ENCODE results near the gene PEMT. TPM values are rescaled to one million over a fixed set of nuclear protein-coding genes. Genes with fewer than 3 reads are reported as not detected.
"Not testable (repeated sequence)": the region's sequence is repeated elsewhere in the genome, so short reads cannot be mapped to it uniquely, and the experiment has no call there.

The PEMT gene, protein sequence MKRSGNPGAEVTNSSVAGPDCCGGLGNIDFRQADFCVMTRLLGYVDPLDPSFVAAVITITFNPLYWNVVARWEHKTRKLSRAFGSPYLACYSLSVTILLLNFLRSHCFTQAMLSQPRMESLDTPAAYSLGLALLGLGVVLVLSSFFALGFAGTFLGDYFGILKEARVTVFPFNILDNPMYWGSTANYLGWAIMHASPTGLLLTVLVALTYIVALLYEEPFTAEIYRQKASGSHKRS
- total RNA-seq (2014; rRNA removed; shearing (Covaris generic); ENCODE audit: low replicate concordance): 62.7 and 69.8 TPM in 2 replicates

DNA sequence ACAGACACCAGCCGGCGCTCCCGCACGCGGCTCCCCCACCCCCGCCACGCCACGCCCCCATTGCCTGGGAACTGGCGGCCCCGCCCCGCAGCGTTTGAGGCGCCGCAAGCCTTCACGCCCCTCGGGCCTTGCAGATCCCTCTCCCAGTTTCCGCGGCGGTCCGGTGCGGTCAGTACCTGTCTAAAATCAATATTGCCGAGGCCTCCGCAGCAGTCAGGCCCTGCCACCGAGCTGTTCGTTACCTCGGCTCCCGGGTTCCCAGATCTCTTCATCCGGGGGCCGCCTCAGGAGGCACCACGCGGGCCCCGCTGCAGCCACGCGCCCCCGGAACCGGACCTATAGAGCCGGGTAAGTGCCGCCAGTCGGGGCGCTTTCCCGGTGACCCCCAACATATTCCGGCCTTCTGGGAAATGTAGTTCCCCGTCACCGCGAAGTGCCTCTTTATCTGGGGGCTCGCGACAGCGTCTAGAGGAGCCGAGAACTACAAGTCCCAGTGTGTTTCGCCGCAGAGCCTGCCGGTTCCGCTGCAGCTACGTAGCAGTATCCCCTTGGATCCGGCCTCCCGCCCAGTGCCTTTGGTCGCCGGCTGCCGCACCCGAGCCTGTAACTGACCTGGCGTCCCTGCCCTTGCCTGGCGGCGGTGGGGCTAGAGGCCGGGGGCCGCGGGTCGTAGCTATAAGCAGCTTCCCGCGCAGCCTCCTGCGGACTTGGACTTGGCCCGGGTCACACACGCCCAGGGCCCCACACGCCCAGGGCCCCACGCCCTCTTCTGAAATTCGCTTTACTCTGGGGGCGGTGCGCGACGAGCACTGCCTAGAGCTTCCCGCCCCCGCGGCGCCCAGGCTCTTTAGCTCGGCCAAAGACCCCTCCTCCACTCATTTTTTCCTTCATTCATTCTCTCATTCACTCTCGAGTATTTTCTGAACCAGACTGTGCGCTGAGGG is at the start of gene PEMT:
Gene PEMT (minus strand): TSS at position 354 of the 944 bp plus-strand sequence. CDS start 82 bp downstream, at position 272.
- Histone ChIP-seq H3K27ac (ENCODE audit: low read length) (peak within 1 kb of the TSS; percentile 62), H3K36me3 (ENCODE audit: insufficient read depth, low read length) (no peaks in the 10 kb centered on the region), H4K20me1 (ENCODE audit: insufficient read depth, low read depth, low read length) (no peaks in the 10 kb centered on the region), H3K79me2 (ENCODE audit: low read length) (peaks cover 53% of the 10 kb centered on the region), H3K4me2 (ENCODE audit: low read depth, low read length, poor library complexity, severe bottlenecking) (peak within 1 kb of the TSS; percentile 94), H3K4me1 (ENCODE audit: low read length) (peaks cover 22% of the 10 kb centered on the region), H3K27me3 (ENCODE audit: low read length) (no peaks in the 10 kb centered on the region), H2AFZ (ENCODE audit: low read length) (peak within 1 kb of the TSS; percentile 87; the same call in 1 of the 2 replicates), H3K9me2 (replicated peaks; ENCODE audit: insufficient read depth, low read length) (no peaks in the 10 kb centered on the region), H3K9me3 (ENCODE audit: low read length) (no peaks in the 10 kb centered on the region), H3K4me3 (ENCODE audit: low read length) (peak within 1 kb of the TSS; percentile 89), H3K9ac (ENCODE audit: low read length) (peak within 1 kb of the TSS; percentile 92)
- peak; percentile 99 for DNase-seq

DNA sequence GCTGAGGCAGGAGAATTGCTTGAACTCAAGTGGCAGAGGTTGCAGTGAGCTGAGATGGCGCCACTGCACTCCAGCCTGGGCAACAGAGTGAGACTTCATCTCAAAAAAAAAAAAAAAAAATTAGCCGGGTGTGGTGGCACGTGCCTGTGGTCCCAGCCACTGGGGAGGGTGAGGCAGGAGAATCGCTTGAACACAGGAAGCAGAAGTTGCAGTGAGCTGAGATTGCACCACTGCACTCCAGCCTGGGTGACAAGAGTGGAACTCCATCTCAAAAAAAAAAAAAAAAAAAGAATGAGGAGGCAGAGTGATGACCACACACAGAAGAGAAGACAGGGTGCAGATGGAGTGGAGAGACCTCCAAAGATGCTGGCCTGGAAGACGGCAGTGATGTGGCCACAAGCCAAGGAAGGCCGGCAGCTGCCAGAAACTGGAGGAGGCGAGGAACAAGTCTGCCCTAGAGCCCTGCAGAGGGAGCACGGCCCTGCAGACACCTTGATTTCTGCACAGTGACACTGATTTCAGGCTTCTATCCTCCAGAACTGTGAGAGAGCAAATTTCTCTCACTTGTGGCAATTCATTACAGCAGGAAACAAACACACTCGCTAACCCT is 48.3 kb upstream of the PEMT start:
- not testable (repeated sequence) for H3K27me3 ChIP-seq (ENCODE audit: low read length); DNase-seq; H3K9ac ChIP-seq (ENCODE audit: low read length); H3K27ac ChIP-seq (ENCODE audit: low read length); H3K4me2 ChIP-seq (ENCODE audit: low read depth, low read length, poor library complexity, severe bottlenecking); H3K9me2 ChIP-seq (replicated peaks; ENCODE audit: insufficient read depth, low read length); H3K4me3 ChIP-seq (ENCODE audit: low read length); H2AFZ ChIP-seq (ENCODE audit: low read length); H3K4me1 ChIP-seq (ENCODE audit: low read length); H4K20me1 ChIP-seq (ENCODE audit: insufficient read depth, low read depth, low read length); H3K79me2 ChIP-seq (ENCODE audit: low read length); H3K9me3 ChIP-seq (ENCODE audit: low read length); H3K36me3 ChIP-seq (ENCODE audit: insufficient read depth, low read length)

DNA sequence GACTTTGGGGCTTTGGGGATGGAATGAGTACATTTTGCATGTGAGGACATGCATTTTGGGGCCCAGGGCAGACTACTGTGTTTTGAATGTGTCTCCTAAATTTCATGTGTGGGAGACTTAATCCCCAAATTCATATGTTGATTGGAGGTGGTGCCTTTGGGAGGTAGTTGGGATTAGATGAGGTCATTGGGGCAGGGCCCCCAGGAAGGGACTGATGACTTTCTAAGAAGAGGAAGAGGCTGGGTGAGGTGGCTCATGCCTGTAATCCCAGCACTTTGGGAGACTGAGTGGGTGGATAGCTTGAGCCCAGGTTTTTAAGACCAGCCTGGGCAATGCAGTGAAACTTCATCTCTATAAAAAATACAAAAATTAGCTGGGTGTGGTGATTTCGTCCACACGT is 47.0 kb upstream of the PEMT start:
- Histone ChIP-seq H3K27ac (ENCODE audit: low read length) (no peak overlapping the region), H3K9ac (ENCODE audit: low read length) (no peak overlapping the region), H3K4me1 (ENCODE audit: low read length) (no peaks in the 10 kb centered on the region), H2AFZ (ENCODE audit: low read length) (no peak overlapping the region), H4K20me1 (ENCODE audit: insufficient read depth, low read depth, low read length) (no peaks in the 10 kb centered on the region), H3K79me2 (ENCODE audit: low read length) (no peaks in the 10 kb centered on the region), H3K9me2 (replicated peaks; ENCODE audit: insufficient read depth, low read length) (no peaks in the 10 kb centered on the region), H3K27me3 (ENCODE audit: low read length) (no peaks in the 10 kb centered on the region), H3K9me3 (ENCODE audit: low read length) (no peaks in the 10 kb centered on the region; the same call in 1 of the 2 replicates), H3K4me3 (ENCODE audit: low read length) (no peak overlapping the region), H3K4me2 (ENCODE audit: low read depth, low read length, poor library complexity, severe bottlenecking) (no peak overlapping the region), H3K36me3 (ENCODE audit: insufficient read depth, low read length) (no peaks in the 10 kb centered on the region)
- no peak for DNase-seq

DNA sequence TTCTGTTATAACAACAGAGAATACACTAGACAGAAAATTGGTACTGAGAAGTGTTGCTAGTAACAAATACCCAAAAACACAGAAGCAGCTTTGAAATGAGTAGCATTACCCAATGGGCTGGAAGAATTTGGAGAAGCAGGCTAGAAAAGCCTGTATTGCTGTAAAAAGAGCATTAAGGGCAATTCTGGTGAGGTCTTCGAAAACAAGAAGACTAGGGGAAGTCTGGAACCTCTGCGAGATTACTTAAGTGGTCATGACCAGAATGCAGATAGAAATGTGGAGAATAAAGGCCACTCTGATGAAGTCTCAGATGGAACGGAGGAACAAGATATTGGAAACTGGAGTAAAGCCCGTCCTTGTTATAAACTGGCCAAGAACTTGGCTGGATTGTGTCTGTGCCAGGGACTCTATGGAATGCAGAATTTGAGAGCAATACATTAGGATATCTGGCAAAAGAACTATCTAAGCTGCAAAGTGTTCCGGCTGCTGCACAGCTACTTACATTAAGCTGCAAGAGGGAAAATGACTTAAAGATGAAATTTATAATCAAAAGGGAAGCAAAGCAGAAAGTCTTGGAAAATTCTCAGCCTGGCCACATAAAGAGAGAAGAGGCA is 44.9 kb upstream of the PEMT start:
- H2AFZ ChIP-seq (ENCODE audit: low read length): no peak overlapping the region
- H3K27ac ChIP-seq (ENCODE audit: low read length): no peak overlapping the region
- H3K4me3 ChIP-seq (ENCODE audit: low read length): no peak overlapping the region
- no peaks in the 10 kb centered on the region for H3K4me1 ChIP-seq (ENCODE audit: low read length)
- no peaks in the 10 kb centered on the region for H3K9me2 ChIP-seq (replicated peaks; ENCODE audit: insufficient read depth, low read length)
- no peaks in the 10 kb centered on the region for H3K27me3 ChIP-seq (ENCODE audit: low read length)
- no peak overlapping the region for H3K9ac ChIP-seq (ENCODE audit: low read length)
- no peak overlapping the region for H3K4me2 ChIP-seq (ENCODE audit: low read depth, low read length, poor library complexity, severe bottlenecking)
- H4K20me1 ChIP-seq (ENCODE audit: insufficient read depth, low read depth, low read length): no peaks in the 10 kb centered on the region
- H3K36me3 ChIP-seq (ENCODE audit: insufficient read depth, low read length): no peaks in the 10 kb centered on the region
- peaks cover 3% of the 10 kb centered on the region; the same call in 1 of the 2 replicates for H3K9me3 ChIP-seq (ENCODE audit: low read length)
- no peaks in the 10 kb centered on the region for H3K79me2 ChIP-seq (ENCODE audit: low read length)
- DNase-seq: no peak

DNA sequence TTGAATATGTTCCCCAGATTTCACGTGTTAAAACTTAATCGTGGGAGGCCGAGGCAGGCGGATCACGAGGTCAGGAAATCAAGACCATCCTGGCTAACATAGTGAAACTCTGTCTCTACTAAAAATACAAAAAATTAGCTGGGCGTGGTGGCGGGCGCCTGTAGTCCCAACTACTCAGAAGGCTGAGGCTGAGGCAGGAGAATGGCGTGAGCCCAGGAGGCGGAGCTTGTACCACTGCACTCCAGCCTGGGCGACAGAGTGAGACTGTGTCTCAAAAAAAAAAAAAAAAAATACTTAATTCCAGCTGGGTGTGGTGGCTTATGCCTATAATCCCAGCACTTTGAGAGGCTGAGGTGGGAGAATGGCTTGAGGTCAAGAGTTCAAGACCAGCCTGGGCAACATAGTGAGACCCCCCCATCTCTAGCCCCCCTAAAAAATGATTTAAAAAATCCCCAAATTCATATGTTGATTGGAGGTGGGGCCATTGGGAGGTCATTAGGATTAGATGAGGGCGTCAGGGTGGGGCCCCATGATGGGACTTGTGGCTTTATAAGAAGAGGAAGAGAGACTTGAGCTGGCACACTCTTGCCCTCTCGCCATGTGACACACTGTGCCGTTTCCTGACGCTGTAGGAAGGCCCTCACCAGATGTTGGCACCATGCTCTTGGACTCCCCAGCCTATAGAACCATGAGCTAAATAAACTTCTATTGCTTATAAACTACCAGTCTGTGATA is 44.2 kb upstream of the PEMT start:
- not testable (repeated sequence) for H3K4me2 ChIP-seq (ENCODE audit: low read depth, low read length, poor library complexity, severe bottlenecking); H3K9me2 ChIP-seq (replicated peaks; ENCODE audit: insufficient read depth, low read length); DNase-seq; H3K4me1 ChIP-seq (ENCODE audit: low read length); H3K27me3 ChIP-seq (ENCODE audit: low read length); H4K20me1 ChIP-seq (ENCODE audit: insufficient read depth, low read depth, low read length); H3K9me3 ChIP-seq (ENCODE audit: low read length); H2AFZ ChIP-seq (ENCODE audit: low read length); H3K9ac ChIP-seq (ENCODE audit: low read length); H3K4me3 ChIP-seq (ENCODE audit: low read length); H3K36me3 ChIP-seq (ENCODE audit: insufficient read depth, low read length); H3K79me2 ChIP-seq (ENCODE audit: low read length); H3K27ac ChIP-seq (ENCODE audit: low read length)

DNA sequence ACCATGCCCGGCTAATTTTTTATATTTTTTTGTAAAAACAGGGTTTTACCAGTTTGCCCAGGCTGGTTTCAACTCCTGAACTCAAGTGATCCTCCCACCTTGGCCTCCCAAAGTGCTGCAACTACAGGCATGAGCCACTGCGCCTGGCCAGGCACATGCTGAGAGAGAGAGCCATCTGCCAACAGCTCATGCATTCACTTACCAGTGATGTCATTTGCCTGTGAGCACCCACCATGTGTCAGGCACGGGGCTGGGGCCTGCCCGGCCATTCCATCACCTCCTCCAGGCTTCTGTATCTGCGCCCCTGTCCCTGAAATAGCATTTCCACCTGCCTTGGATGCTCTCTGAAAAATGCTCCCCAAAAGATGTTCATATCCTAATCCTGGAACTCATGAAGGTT is 43.6 kb upstream of the PEMT start:
- Histone ChIP-seq H3K9ac (ENCODE audit: low read length) (no peak overlapping the region), H3K27me3 (ENCODE audit: low read length) (no peaks in the 10 kb centered on the region), H3K9me2 (replicated peaks; ENCODE audit: insufficient read depth, low read length) (no peaks in the 10 kb centered on the region), H3K79me2 (ENCODE audit: low read length) (no peaks in the 10 kb centered on the region), H3K4me1 (ENCODE audit: low read length) (no peaks in the 10 kb centered on the region), H4K20me1 (ENCODE audit: insufficient read depth, low read depth, low read length) (no peaks in the 10 kb centered on the region), H3K27ac (ENCODE audit: low read length) (no peak overlapping the region), H3K4me3 (ENCODE audit: low read length) (no peak overlapping the region), H3K36me3 (ENCODE audit: insufficient read depth, low read length) (no peaks in the 10 kb centered on the region), H3K9me3 (ENCODE audit: low read length) (peaks cover 3% of the 10 kb centered on the region; the same call in 1 of the 2 replicates), H2AFZ (ENCODE audit: low read length) (no peak overlapping the region), H3K4me2 (ENCODE audit: low read depth, low read length, poor library complexity, severe bottlenecking) (no peak overlapping the region)
- DNase-seq: no peak

DNA sequence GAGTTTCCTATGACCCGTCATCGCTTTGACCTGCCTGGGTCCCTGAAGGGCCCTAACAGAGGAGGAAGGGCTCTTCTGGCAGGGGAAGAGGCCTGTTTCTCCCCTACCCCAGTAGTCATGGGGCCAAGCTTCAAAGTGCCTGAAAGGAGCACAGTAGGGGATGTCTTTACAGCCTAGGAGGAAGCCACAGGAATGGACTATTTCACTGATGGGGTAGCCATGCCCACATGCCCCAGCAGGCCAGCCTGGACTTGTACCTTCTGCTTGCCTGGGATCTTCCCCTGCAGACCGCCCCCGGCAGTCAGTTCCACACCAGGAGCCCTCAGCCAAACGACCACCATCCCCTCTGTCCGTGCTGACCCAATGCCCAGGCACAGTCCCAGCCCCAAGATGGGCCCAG is 41.8 kb upstream of the PEMT start:
- H3K27me3 ChIP-seq (ENCODE audit: low read length): no peaks in the 10 kb centered on the region
- H3K27ac ChIP-seq (ENCODE audit: low read length): no peak overlapping the region
- no peak for DNase-seq
- no peak overlapping the region for H2AFZ ChIP-seq (ENCODE audit: low read length)
- peaks cover 4% of the 10 kb centered on the region; the same call in 1 of the 2 replicates for H3K4me1 ChIP-seq (ENCODE audit: low read length)
- H4K20me1 ChIP-seq (ENCODE audit: insufficient read depth, low read depth, low read length): no peaks in the 10 kb centered on the region
- H3K9me2 ChIP-seq (replicated peaks; ENCODE audit: insufficient read depth, low read length): no peaks in the 10 kb centered on the region
- H3K9ac ChIP-seq (ENCODE audit: low read length): no peak overlapping the region
- no peaks in the 10 kb centered on the region for H3K79me2 ChIP-seq (ENCODE audit: low read length)
- no peak overlapping the region for H3K4me2 ChIP-seq (ENCODE audit: low read depth, low read length, poor library complexity, severe bottlenecking)
- H3K9me3 ChIP-seq (ENCODE audit: low read length): peaks cover 3% of the 10 kb centered on the region; the same call in 1 of the 2 replicates
- H3K36me3 ChIP-seq (ENCODE audit: insufficient read depth, low read length): no peaks in the 10 kb centered on the region
- no peak overlapping the region for H3K4me3 ChIP-seq (ENCODE audit: low read length)

Measured in Karpas-422 (cell line).